ENCODE results near the gene NFX1.

The NFX1 gene

DNA sequence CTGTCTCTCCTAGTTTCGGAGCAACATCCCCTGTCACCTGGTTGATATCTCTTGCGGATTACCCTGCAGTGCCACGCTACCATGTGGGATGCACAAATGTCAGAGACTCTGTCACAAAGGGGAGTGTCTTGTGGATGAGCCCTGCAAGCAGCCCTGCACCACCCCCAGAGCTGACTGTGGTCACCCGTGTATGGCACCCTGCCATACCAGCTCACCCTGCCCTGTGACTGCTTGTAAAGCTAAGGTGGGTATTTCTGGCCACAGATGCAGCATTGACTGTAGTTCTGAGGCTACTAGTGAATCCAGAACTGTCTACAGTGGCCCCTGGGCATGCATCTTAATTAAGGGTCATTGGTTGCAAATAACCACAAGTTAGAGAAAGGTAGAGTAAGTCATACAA is 61.2 kb downstream of the NFX1 start:
- TF ChIP-seq, protein P1, sequence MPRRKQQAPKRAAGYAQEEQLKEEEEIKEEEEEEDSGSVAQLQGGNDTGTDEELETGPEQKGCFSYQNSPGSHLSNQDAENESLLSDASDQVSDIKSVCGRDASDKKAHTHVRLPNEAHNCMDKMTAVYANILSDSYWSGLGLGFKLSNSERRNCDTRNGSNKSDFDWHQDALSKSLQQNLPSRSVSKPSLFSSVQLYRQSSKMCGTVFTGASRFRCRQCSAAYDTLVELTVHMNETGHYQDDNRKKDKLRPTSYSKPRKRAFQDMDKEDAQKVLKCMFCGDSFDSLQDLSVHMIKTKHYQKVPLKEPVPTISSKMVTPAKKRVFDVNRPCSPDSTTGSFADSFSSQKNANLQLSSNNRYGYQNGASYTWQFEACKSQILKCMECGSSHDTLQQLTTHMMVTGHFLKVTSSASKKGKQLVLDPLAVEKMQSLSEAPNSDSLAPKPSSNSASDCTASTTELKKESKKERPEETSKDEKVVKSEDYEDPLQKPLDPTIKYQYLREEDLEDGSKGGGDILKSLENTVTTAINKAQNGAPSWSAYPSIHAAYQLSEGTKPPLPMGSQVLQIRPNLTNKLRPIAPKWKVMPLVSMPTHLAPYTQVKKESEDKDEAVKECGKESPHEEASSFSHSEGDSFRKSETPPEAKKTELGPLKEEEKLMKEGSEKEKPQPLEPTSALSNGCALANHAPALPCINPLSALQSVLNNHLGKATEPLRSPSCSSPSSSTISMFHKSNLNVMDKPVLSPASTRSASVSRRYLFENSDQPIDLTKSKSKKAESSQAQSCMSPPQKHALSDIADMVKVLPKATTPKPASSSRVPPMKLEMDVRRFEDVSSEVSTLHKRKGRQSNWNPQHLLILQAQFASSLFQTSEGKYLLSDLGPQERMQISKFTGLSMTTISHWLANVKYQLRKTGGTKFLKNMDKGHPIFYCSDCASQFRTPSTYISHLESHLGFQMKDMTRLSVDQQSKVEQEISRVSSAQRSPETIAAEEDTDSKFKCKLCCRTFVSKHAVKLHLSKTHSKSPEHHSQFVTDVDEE (CRISPR knock-in tag; IDR thresholded peaks at IDR 0.05) = no peak
- no peak for TF ChIP-seq BACH2 (CRISPR knock-in tag; IDR thresholded peaks at IDR 0.05; ENCODE audit: borderline replicate concordance)
- no peak for TF ChIP-seq SNAI2 (CRISPR knock-in tag; IDR thresholded peaks at IDR 0.05)
- no peak for TF ChIP-seq ISL1 (CRISPR knock-in tag; IDR thresholded peaks at IDR 0.05)
- TF ChIP-seq CSDC2 (CRISPR knock-in tag; IDR thresholded peaks at IDR 0.05) = no peak
- peak; percentile 10; the same call in 1 of the 3 replicates for ATAC-seq

DNA sequence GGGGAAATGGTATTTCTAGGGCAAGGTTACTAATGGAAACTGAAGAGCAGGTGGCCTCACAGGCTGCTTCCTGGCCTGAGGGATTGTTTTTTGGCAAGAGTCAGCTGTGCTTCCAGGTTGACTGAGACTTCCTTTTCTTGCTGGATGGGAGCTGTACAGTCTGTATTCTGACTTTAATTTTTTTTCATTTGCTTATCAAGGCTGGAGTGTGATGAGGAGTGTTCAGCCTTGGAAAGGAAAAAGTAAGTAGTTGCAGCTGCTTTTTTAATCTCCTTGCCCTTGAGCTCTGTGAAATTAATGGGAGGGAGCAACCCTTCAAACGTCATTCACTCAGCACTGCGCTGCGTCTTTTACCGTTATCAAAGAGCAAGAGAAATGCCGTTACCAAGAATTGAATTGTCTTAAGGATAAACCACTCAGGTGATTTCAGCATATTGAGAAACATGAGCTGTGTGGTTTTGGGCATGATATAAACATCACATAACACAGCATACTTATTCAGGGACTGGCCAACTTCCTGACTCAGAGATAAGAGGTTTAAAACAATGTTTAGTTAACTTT is 64.4 kb downstream of the NFX1 start:
- ATAC-seq = no peak
- TF ChIP-seq ZFP30 (CRISPR knock-in tag; IDR thresholded peaks at IDR 0.05) (no peak), ZNF8 (CRISPR knock-in tag; IDR thresholded peaks at IDR 0.05) (no peak), RARB (CRISPR knock-in tag; IDR thresholded peaks at IDR 0.05) (no peak), ZNF70 (CRISPR knock-in tag; IDR thresholded peaks at IDR 0.05) (no peak), SNAI2 (CRISPR knock-in tag; IDR thresholded peaks at IDR 0.05) (no peak), CSDC2 (CRISPR knock-in tag; IDR thresholded peaks at IDR 0.05) (no peak), PPARA (CRISPR knock-in tag; IDR thresholded peaks at IDR 0.05; ENCODE audit: borderline replicate concordance) (no peak), GLIS3 (CRISPR knock-in tag; IDR thresholded peaks at IDR 0.05) (no peak), ZNF565 (CRISPR knock-in tag; conservative IDR thresholded peaks at IDR 0.05; ENCODE audit: low read depth) (no peak), ZFP3 (CRISPR knock-in tag; IDR thresholded peaks at IDR 0.05) (no peak), ARNTL (CRISPR knock-in tag; IDR thresholded peaks at IDR 0.05; ENCODE audit: borderline replicate concordance, low read depth) (no peak), ZC3H10 (CRISPR knock-in tag; IDR thresholded peaks at IDR 0.05) (no peak), OSR1 (CRISPR knock-in tag; IDR thresholded peaks at IDR 0.05) (no peak), TOX (CRISPR knock-in tag; IDR thresholded peaks at IDR 0.05; ENCODE audit: borderline replicate concordance) (no peak), ESRRG (CRISPR knock-in tag; IDR thresholded peaks at IDR 0.05) (no peak)
- TF ChIP-seq, protein P2, sequence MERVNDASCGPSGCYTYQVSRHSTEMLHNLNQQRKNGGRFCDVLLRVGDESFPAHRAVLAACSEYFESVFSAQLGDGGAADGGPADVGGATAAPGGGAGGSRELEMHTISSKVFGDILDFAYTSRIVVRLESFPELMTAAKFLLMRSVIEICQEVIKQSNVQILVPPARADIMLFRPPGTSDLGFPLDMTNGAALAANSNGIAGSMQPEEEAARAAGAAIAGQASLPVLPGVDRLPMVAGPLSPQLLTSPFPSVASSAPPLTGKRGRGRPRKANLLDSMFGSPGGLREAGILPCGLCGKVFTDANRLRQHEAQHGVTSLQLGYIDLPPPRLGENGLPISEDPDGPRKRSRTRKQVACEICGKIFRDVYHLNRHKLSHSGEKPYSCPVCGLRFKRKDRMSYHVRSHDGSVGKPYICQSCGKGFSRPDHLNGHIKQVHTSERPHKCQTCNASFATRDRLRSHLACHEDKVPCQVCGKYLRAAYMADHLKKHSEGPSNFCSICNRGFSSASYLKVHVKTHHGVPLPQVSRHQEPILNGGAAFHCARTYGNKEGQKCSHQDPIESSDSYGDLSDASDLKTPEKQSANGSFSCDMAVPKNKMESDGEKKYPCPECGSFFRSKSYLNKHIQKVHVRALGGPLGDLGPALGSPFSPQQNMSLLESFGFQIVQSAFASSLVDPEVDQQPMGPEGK (CRISPR knock-in tag; IDR thresholded peaks at IDR 0.05; ENCODE audit: borderline replicate concordance) = no peak
- TF ChIP-seq, protein P3, sequence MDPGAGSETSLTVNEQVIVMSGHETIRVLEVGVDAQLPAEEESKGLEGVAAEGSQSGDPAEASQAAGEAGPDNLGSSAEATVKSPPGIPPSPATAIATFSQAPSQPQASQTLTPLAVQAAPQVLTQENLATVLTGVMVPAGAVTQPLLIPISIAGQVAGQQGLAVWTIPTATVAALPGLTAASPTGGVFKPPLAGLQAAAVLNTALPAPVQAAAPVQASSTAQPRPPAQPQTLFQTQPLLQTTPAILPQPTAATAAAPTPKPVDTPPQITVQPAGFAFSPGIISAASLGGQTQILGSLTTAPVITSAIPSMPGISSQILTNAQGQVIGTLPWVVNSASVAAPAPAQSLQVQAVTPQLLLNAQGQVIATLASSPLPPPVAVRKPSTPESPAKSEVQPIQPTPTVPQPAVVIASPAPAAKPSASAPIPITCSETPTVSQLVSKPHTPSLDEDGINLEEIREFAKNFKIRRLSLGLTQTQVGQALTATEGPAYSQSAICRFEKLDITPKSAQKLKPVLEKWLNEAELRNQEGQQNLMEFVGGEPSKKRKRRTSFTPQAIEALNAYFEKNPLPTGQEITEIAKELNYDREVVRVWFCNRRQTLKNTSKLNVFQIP (CRISPR knock-in tag; IDR thresholded peaks at IDR 0.05; ENCODE audit: borderline replicate concordance, low read depth) = no peak
- TF ChIP-seq, protein P4, sequence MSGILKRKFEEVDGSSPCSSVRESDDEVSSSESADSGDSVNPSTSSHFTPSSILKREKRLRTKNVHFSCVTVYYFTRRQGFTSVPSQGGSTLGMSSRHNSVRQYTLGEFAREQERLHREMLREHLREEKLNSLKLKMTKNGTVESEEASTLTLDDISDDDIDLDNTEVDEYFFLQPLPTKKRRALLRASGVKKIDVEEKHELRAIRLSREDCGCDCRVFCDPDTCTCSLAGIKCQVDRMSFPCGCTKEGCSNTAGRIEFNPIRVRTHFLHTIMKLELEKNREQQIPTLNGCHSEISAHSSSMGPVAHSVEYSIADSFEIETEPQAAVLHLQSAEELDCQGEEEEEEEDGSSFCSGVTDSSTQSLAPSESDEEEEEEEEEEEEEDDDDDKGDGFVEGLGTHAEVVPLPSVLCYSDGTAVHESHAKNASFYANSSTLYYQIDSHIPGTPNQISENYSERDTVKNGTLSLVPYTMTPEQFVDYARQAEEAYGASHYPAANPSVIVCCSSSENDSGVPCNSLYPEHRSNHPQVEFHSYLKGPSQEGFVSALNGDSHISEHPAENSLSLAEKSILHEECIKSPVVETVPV (CRISPR knock-in tag; IDR thresholded peaks at IDR 0.05) = no peak
- TF ChIP-seq, protein P5, sequence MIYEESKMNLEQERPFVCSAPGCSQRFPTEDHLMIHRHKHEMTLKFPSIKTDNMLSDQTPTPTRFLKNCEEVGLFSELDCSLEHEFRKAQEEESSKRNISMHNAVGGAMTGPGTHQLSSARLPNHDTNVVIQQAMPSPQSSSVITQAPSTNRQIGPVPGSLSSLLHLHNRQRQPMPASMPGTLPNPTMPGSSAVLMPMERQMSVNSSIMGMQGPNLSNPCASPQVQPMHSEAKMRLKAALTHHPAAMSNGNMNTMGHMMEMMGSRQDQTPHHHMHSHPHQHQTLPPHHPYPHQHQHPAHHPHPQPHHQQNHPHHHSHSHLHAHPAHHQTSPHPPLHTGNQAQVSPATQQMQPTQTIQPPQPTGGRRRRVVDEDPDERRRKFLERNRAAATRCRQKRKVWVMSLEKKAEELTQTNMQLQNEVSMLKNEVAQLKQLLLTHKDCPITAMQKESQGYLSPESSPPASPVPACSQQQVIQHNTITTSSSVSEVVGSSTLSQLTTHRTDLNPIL (CRISPR knock-in tag; IDR thresholded peaks at IDR 0.05; ENCODE audit: low read depth) = no peak
- TF ChIP-seq, protein P1 (CRISPR knock-in tag; IDR thresholded peaks at IDR 0.05) = no peak

All from SK-N-SH treated with all-trans-retinoic acid at 6 μM for 48 hours (cell line).